Ovary (tissue), 9 donors: ENCODE measurements around the gene CYP27C1. TPM values are rescaled to one million over a fixed set of nuclear protein-coding genes. Genes with fewer than 3 reads are reported as not detected.

Experiments
- DNase-seq, 5 donors: peaks; one replicate each; pipeline ENCODE4 v3.0.0-alpha.2; 2019 to 2020
- H3K27ac ChIP-seq, 2 donors: fragments of 200-600 bp; one replicate each; pipeline versions ENCODE4 v1.5.1 to v1.8.0; 2019 to 2022
- H3K27me3 ChIP-seq: fragments of 200-600 bp; one replicate; pipeline ENCODE4 v1.8.0; 2022
- H3K36me3 ChIP-seq: fragments of 200-600 bp; sonication (generic); one replicate; pipeline ENCODE4 v1.5.1; 2019
- H3K4me1 ChIP-seq: one replicate; pipeline ENCODE4 v1.8.1; 2013; ENCODE audit warnings: mild to moderate bottlenecking, moderate library complexity; ENCODE audit not compliant: insufficient read depth
- H3K4me3 ChIP-seq: fragments of 200-600 bp; sonication (generic); one replicate; pipeline ENCODE4 v1.5.1; 2017
- H3K9me3 ChIP-seq, 2 donors: fragments of 200-600 bp in 1 of 2; sonication (generic) in 1 of 2; one replicate each; pipeline versions ENCODE4 v1.5.1 to v1.8.1; 2013 to 2019; ENCODE audit warnings: mild to moderate bottlenecking in 1 of 2, moderate library complexity in 1 of 2
- EP300 ChIP-seq: sonication (generic); formaldehyde crosslinking; IDR thresholded peaks from one replicate; pipeline ENCODE4 v1.6.1; 2017; ENCODE audit warnings: antibody characterized with exemption
- POLR2A ChIP-seq: fragments of 450-650 bp; IDR thresholded peaks from one replicate; pipeline ENCODE4 v1.6.1; 2017; ENCODE audit warnings: antibody characterized with exemption, mild to moderate bottlenecking, moderate library complexity
- WGBS, 3 donors: extraction: QIAGEN DNeasy Blood & Tissue Kit in 1 of 3; methylation state at CpG; one replicate each; pipeline versions ENCODE4 v1.1.5 to v1.1.7; 2013 to 2017; 5-methylcytosine and 5-hydroxymethylcytosine counted together
- intact Hi-C, 4 donors: fragments of 100-400 bp; cut with DNase I; formaldehyde crosslinking; loops; one replicate each; pipeline versions ENCODE4 v1.11.0 to v1.15.1; 2022 to 2023
- polyA plus RNA-seq, 2 donors: library from polyadenylated mRNA; stranded (reverse); fragments of 200-250 nt in 1 of 2; fragments of 350-450 nt in 1 of 2; fragmentation: Illumina TruSeq in 1 of 2; extraction: RNeasy Lipid Tissue Mini Kit (QIAGEN cat#74804) in 1 of 2; gene quantifications; one replicate each; pipeline ENCODE4 v1.2.3, GENCODE V29; 2013 to 2014
- total RNA-seq, 7 donors: library from RNA; depleted of rRNA in 2 of 7; stranded (reverse); fragments of >200 nt in 2 of 7; fragmentation: NEBNext Ultra II Directional in 3 of 7; extraction: Animal tissue kit (Norgen Biotek cat#: 25700) in 3 of 7; gene quantifications; one replicate each; pipeline versions ENCODE4 v1.1.0 to v1.2.4, GENCODE V29; 2016 to 2023
- TF ChIP-seq, protein P1 (sequence below), 3 donors: fragments of 450-650 bp in 2 of 3; fragments of 200-600 bp in 1 of 3; IDR thresholded peaks; one replicate each; pipeline versions ENCODE4 v1.5.1 to v1.8.0; 2016 to 2022; ENCODE audit warnings: antibody characterized with exemption in 3 of 3, mild to moderate bottlenecking in 1 of 3
- donor health status: DM: no; HTN: no; CAD: no; lungs with moderate emphysema.
- donor health status: DM: no; HTN: no; CAD: no.
- donor health status: Bipolar disorder and iron deficiency.
- donor health status: DM: yes; HTN: yes; CAD: no.
- donor health status: DM: no; HTN: no; CAD: no.
- donor health status: DM: yes; HTN: yes; CAD: no.

The CYP27C1 gene
- total and polyA plus RNA-seq, 9 donors, result 0.07 to 0.52 (median 0.17) TPM; not detected in 1

DNA sequence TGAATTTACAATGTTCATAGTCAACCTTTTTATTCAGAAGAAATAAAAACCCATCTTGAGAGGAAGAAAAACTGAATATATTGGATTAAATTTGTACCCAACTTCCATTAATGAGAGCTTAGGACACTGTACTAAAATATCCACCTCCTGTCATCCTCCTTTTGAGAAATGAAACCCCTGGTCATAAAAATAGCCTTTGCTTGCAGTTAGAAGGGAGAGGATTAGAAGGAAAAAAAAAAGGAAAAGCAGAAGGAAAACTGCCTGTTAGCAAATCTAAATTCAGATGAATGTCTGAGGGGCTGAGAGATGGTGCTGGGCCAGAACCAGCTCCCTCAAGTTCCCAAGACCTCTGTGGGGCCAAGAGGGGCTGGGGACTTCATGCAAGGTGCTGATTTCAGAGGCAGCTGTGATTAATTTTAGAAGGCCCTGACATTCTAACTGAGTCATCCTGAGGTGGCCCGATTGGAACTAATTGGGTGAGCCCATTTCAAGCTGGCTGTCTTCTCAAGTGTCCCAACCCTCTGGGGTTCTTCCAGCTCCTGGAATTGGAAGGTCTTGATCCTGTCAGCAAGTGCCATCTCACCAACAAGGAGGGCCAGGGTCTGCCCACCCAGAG is 74.7 kb downstream of the CYP27C1 start:
- TF ChIP-seq EP300 (no peak), POLR2A (no peak)
- TF ChIP-seq, protein P1, sequence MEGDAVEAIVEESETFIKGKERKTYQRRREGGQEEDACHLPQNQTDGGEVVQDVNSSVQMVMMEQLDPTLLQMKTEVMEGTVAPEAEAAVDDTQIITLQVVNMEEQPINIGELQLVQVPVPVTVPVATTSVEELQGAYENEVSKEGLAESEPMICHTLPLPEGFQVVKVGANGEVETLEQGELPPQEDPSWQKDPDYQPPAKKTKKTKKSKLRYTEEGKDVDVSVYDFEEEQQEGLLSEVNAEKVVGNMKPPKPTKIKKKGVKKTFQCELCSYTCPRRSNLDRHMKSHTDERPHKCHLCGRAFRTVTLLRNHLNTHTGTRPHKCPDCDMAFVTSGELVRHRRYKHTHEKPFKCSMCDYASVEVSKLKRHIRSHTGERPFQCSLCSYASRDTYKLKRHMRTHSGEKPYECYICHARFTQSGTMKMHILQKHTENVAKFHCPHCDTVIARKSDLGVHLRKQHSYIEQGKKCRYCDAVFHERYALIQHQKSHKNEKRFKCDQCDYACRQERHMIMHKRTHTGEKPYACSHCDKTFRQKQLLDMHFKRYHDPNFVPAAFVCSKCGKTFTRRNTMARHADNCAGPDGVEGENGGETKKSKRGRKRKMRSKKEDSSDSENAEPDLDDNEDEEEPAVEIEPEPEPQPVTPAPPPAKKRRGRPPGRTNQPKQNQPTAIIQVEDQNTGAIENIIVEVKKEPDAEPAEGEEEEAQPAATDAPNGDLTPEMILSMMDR (IDR thresholded peaks at IDR 0.05), result no peak
- no peaks in the 10 kb centered on the region for H3K36me3 ChIP-seq
- H3K4me1 ChIP-seq, result no peaks in the 10 kb centered on the region
- intact Hi-C loops, result no loop called here
- H3K27ac ChIP-seq, result no peak overlapping the region
- H3K4me3 ChIP-seq, result no peak overlapping the region
- H3K9me3 ChIP-seq, result no peaks in the 10 kb centered on the region
- no peaks in the 10 kb centered on the region for H3K27me3 ChIP-seq
- no peak for DNase-seq
- WGBS, 3 donors, result 43 to 83% (median 64%) methylated on average over 1 of the region's 1 CpG

DNA sequence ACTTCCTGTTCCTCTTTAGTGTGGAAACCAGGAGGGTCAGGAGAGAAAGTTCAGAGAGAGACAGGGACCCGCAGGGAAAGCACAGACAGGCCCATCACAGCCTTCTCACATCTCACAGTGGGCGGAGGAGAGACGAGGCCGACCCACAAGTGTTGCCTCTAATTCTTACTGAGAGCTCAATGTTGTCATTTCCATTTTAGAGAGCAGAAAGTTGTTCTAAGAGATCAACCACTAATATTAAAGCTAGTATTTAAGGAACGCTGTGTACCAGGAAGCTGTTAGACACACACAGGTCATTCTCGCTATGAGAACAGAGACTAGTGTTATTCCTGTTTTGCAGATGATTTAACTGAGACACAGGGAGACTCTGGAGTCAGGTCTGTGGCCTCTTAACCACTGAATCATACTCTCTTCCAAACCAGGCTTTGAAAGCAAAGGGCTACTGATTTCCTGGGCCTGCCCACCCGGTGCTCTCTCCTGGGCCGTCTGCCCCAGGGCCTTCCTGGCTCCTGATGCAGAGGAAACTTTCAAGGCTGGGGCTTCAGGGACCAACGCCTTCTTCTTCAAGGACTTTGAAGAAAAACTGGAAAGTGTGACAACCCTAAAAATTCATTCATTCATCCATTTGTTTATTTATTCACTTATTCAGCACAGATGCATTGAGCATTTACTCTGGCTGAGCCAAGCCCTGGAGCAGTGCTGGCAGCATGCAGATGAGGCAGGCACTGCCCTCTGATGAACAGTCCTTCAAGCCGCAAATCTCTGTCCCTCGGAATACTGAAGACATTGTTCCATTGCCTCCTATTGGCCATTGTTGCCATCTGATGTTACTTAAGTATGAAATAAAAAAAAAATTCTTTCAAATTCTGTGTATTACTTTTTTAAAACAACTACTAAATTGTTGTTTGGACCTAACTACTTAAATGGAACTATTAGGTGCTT is 76.0 kb downstream of the CYP27C1 start:
- Histone ChIP-seq H3K27ac (peak overlapping the region in 1 of 2 donors; percentile 46), H3K27me3 (no peaks in the 10 kb centered on the region), H3K36me3 (no peaks in the 10 kb centered on the region), H3K9me3 (no peaks in the 10 kb centered on the region), H3K4me3 (no peak overlapping the region), H3K4me1 (no peaks in the 10 kb centered on the region)
- 32 to 46% (median 36%) methylated on average over 11 of the region's 11 CpGs for WGBS, 3 donors
- intact Hi-C loops, result no loop called here
- peak in 1 of 5 donors; percentile 28 for DNase-seq
- TF ChIP-seq, protein P1 (IDR thresholded peaks at IDR 0.05), result no peak
- TF ChIP-seq POLR2A (no peak), EP300 (no peak)

DNA sequence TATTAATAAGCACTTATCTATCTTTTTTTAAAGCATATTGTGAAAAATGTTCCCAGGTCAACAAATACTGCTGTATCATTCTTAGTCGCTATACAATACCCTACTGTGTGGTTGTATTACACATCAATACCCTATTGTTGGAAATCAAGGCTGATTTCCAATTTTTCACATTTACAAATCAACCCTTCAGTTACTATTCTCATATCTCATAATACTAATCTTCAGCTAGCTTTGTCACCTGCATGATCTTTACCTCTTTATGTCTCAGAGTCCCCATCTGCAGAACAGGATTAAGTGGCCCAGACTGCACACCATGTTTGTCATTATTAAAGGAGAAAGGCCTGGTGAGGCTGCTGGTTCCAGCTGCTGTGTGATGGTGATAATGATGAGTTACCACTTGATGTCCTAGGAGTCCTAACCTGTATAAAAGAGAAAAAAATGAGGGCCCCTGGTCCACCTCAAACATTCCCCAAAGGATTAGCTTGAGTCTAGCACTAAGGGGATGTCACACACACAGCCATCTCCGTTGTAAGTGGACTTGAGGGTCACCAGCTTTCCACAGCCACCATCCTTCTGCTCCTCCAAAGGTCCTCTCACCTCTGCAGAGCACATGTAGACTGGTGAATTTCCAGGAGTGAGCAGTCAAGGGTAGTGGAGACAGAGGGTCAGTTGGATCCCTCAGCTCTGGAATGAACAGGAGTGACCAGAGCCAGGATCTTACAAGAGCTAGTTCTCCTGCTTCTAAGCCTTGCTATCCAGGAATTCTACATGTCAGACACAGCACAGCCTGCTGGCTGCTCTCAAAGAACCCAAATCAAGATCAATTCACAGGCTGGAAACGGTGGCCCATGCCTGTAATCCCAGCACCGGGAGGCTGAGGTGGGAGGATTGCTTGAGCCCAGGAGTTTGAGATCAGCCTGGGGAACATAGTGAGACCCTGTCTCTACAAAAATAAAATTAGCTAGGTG is 77.2 kb downstream of the CYP27C1 start:
- 80 to 87% (median 85%) methylated on average over 4 of the region's 4 CpGs for WGBS, 3 donors

More for the DNA sequence above, 77.2 kb downstream of the CYP27C1 start:
- H3K27me3 ChIP-seq, result no peaks in the 10 kb centered on the region
- DNase-seq, result peak in 1 of 5 donors; percentile 8
- intact Hi-C loops, result no loop called here
- peak overlapping the region in 1 of 2 donors; percentile 46 for H3K27ac ChIP-seq
- no peak for TF ChIP-seq EP300
- no peak for TF ChIP-seq POLR2A
- TF ChIP-seq, protein P1 (IDR thresholded peaks at IDR 0.05), result no peak
- H3K36me3 ChIP-seq, result no peaks in the 10 kb centered on the region
- no peak overlapping the region for H3K4me3 ChIP-seq
- no peaks in the 10 kb centered on the region for H3K9me3 ChIP-seq
- no peaks in the 10 kb centered on the region for H3K4me1 ChIP-seq
